Measurements from ENCODE around the gene SLC30A3. TPM values are rescaled to one million over a fixed set of nuclear protein-coding genes. Genes with fewer than 3 reads are reported as not detected.

Gene SLC30A3
- total RNA-seq, 4 donors from 2014 or later: 0.20 TPM; not detected in 3

- no peak for ATAC-seq
- no peaks in the 10 kb centered on the region for H3K9me3 ChIP-seq
- no peaks in the 10 kb centered on the region for H3K27me3 ChIP-seq
- in situ Hi-C loops (cut with MboI; ENCODE audit: low sequenced_read_pairs in 4 of 4) (loop anchor here in 3 of 4 donors (10.0 to 25.0 kb wide), 3 partner anchors 190 to 323 kb away; partner anchors contain the start of gene MAPRE3 (in 2 of the 3)), intact Hi-C loops (cut with DNase I; ENCODE audit: low total_unique reads) (loop anchor here (5.0 kb wide), 3 partner anchors 73 to 313 kb away; partner anchors contain the start of genes ABHD1, ATRAID, MAPRE3 and SLC5A6)
- H3K36me3 ChIP-seq: peaks cover 0 to 16% of the 10 kb centered on the region in 2 donors
- peak overlapping the region; percentile 88 to 99 (median 98) for H3K27ac ChIP-seq
- no peak for TF ChIP-seq CTCF (IDR thresholded peaks at IDR 0.05 in 4 of 5, conservative IDR thresholded peaks at IDR 0.05 in 1 of 5)
- TF ChIP-seq POLR2A (IDR thresholded peaks at IDR 0.05): no peak
- peak overlapping the region; percentile 59 to 84 (median 75) for H3K4me3 ChIP-seq
- DNase-seq: no peak
- H3K4me1 ChIP-seq: peaks cover 48 to 58% of the 10 kb centered on the region in 2 donors
Measured at GRCh38 chr2:27284996-27285395, 22.1 kb upstream of the SLC30A3 start.

DNA sequence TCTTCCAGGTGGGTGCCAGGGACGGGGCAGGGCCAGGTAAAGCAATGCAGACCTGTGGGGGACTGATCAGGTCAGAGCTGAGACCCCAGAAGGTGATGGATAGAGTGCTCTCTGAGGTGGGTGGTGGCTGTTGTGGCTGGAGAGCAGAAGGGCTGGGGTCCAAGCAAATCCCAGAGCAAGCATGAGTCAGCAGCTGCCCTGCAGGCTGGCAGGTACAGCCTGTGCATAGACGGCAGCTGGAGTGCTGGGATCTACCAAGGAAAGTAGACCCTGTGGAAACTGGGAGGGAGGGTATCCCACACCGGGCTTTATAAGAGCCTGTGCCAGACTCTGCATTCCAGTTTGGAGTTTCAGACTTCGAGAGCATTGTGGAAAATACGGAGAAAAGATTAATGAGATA lies 20.0 kb upstream of the SLC30A3 start:
- H3K27me3 ChIP-seq: no peaks in the 10 kb centered on the region
- in situ Hi-C loops (cut with MboI; ENCODE audit: low sequenced_read_pairs in 4 of 4) (loop anchor here in 3 of 4 donors (10.0 to 25.0 kb wide), 3 partner anchors 188 to 321 kb away; partner anchors contain the start of gene MAPRE3 (in 2 of the 3)), intact Hi-C loops (cut with DNase I; ENCODE audit: low total_unique reads) (loop anchor here (2.0 to 5.0 kb wide), 4 partner anchors 38 to 311 kb away; partner anchors contain the start of genes ABHD1, ATRAID, MAPRE3 and SLC5A6)
- TF ChIP-seq POLR2A (IDR thresholded peaks at IDR 0.05): peak; percentile 69 to 81
- TF ChIP-seq CTCF (IDR thresholded peaks at IDR 0.05 in 4 of 5, conservative IDR thresholded peaks at IDR 0.05 in 1 of 5): no peak
- DNase-seq: peak; percentile 80 to 89
- H3K27ac ChIP-seq: peak overlapping the region; percentile 88 to 99 (median 98)
- peaks cover 0 to 11% of the 10 kb centered on the region in 2 donors for H3K36me3 ChIP-seq
- H3K9me3 ChIP-seq: no peaks in the 10 kb centered on the region
- H3K4me3 ChIP-seq: peak overlapping the region; percentile 59 to 84 (median 75)
- peak; percentile 55 to 60 for ATAC-seq
- peaks cover 38 to 39% of the 10 kb centered on the region in 2 donors for H3K4me1 ChIP-seq

- DNase-seq (peak; percentile 89 to 96), ATAC-seq (peak; percentile 75 to 77)
- H3K4me1 ChIP-seq: peaks cover 29 to 30% of the 10 kb centered on the region in 2 donors
- H3K4me3 ChIP-seq: peak within 1 kb of the TSS; percentile 59 to 84 (median 75)
- H3K27me3 ChIP-seq: no peaks in the 10 kb centered on the region
- TF ChIP-seq POLR2A (IDR thresholded peaks at IDR 0.05): peak; percentile 89 to 94
- TF ChIP-seq CTCF (IDR thresholded peaks at IDR 0.05 in 4 of 5, conservative IDR thresholded peaks at IDR 0.05 in 1 of 5): peak in 1 of 5 experiments; percentile 23
- H3K9me3 ChIP-seq: no peaks in the 10 kb centered on the region
- in situ Hi-C loops (cut with MboI; ENCODE audit: low sequenced_read_pairs in 4 of 4) (loop anchor here in 3 of 4 donors (10.0 to 25.0 kb wide), 3 partner anchors 187 to 320 kb away; partner anchors contain the start of gene MAPRE3 (in 2 of the 3)), intact Hi-C loops (cut with DNase I; ENCODE audit: low total_unique reads) (loop anchor here (2.0 to 5.0 kb wide), 4 partner anchors 39 to 310 kb away; partner anchors contain the start of genes ABHD1, ATRAID, MAPRE3 and SLC5A6)
- peaks cover 0 to 4% of the 10 kb centered on the region in 2 donors for H3K36me3 ChIP-seq
- H3K27ac ChIP-seq: peak within 1 kb of the TSS; percentile 88 to 99 (median 98)
Measured at GRCh38 chr2:27281855-27282559, 19.2 kb upstream of the SLC30A3 start, which contains the start of gene TRIM54. TSS of gene TRIM54 (plus strand) at chr2:27282429. CDS start at chr2:27282732, 303 bp downstream.

DNA sequence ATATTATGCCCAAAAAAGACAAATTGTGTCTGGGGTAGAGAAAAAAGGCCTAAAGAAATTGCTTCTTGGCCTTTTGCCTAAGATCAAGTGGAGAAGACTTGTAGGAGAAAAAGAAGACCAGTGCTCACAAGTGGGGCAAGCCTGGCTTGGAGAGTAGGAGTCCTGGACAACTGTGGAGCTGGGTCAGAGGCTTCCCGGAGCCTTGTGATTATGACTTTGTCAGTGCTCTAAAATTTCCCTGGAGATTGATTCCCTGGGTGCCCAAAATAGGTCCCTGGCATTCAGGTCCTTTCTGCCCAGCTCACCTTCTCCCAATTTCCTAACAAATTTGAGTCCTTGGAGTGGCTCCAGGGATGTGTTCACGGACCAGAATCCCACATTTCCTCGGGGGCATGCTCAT lies 18.6 kb upstream of the SLC30A3 start:
- in situ Hi-C loops (cut with MboI; ENCODE audit: low sequenced_read_pairs in 4 of 4): loop anchor here in 3 of 4 donors (10.0 to 25.0 kb wide), 3 partner anchors 187 to 319 kb away; partner anchors contain the start of gene MAPRE3 (in 2 of the 3)
- TF ChIP-seq POLR2A (IDR thresholded peaks at IDR 0.05): peak in 1 of 2 donors; percentile 49
- TF ChIP-seq CTCF (IDR thresholded peaks at IDR 0.05 in 4 of 5, conservative IDR thresholded peaks at IDR 0.05 in 1 of 5): no peak
- peak overlapping the region; percentile 88 to 99 (median 98) for H3K27ac ChIP-seq
- no peaks in the 10 kb centered on the region for H3K36me3 ChIP-seq
- H3K4me3 ChIP-seq: peak overlapping the region; percentile 21 to 84 (median 49)
- peaks cover 24 to 26% of the 10 kb centered on the region in 2 donors for H3K4me1 ChIP-seq
- H3K27me3 ChIP-seq: no peaks in the 10 kb centered on the region
- intact Hi-C loops (cut with DNase I; ENCODE audit: low total_unique reads): loop anchor here (5.0 kb wide), 3 partner anchors 69 to 309 kb away; partner anchors contain the start of genes ABHD1, ATRAID, MAPRE3 and SLC5A6
- no peaks in the 10 kb centered on the region for H3K9me3 ChIP-seq
- ATAC-seq (peak; percentile 66 to 72), DNase-seq (peak; percentile 84 to 92)

Data from gastrocnemius medialis (tissue), 4 donors.